Endothelial cell of umbilical vein (primary cell): ENCODE measurements around the gene MAP4K1. TPM values are rescaled to one million over a fixed set of nuclear protein-coding genes. Genes with fewer than 3 reads are reported as not detected.

Source experiments
- BruUV-seq: library from RNA; stranded (reverse); fragments of 400-500 nt; replicated peaks from 2 replicates; lab custom pipeline; 2021; lab: Mats Ljungman, UMichigan
- CTCF ChIA-PET: fragments of 300-600, 350-600 bp; sonication (Branson Sonifier 250); formaldehyde crosslinking; loops from one replicate; lab custom pipeline; 2021; ENCODE audit warnings: antibody characterized with exemption, inconsistent platforms; lab: Charles Lee
- POLR2A ChIA-PET: fragments of 300-600, 350-600 bp; sonication (Branson Sonifier 250); formaldehyde crosslinking; loops from one replicate; lab custom pipeline; 2021; ENCODE audit warnings: antibody characterized with exemption, inconsistent platforms; lab: Charles Lee
- DNase-seq: peaks from one replicate; pipeline ENCODE4 v3.0.0-alpha.2; 2011; ENCODE audit warnings: low read depth, low spot score
- FAIRE-seq: peaks from 2 replicates; lab custom pipeline; 2011; peaks lifted over from hg19 to GRCh38; lab: Jason Lieb, UNC
- H2AFZ ChIP-seq: 2 replicates; pipeline ENCODE4 v1.6.0; 2012; ENCODE audit warnings: low read depth, low read length, control low read depth, inconsistent platforms
- H3K27ac ChIP-seq: 2 replicates; pipeline ENCODE4 v1.5.1; 2011; ENCODE audit warnings: low read depth, mild to moderate bottlenecking, control low read depth, low read length, moderate library complexity; ENCODE audit not compliant: insufficient read depth
- H3K27me3 ChIP-seq, 2 experiments: 2 replicates each; pipeline versions ENCODE4 v1.6.0 to v1.6.1; 2011; ENCODE audit warnings: low read length in 2 of 2, mixed read lengths in 1 of 2; ENCODE audit not compliant: control insufficient read depth in 2 of 2, insufficient read depth in 2 of 2
- H3K36me3 ChIP-seq, 2 experiments: 2 replicates in 1 of 2; 3 replicates in 1 of 2; pipeline ENCODE4 v1.5.1; 2011; ENCODE audit warnings: low read length in 2 of 2, mild to moderate bottlenecking in 1 of 2, moderate library complexity in 1 of 2; ENCODE audit not compliant: control insufficient read depth in 2 of 2, insufficient read depth in 2 of 2; ENCODE audit errors: extremely low read depth in 1 of 2
- H3K4me1 ChIP-seq: 3 replicates; pipeline ENCODE4 v1.5.1; 2011; ENCODE audit warnings: mild to moderate bottlenecking, low read length; ENCODE audit not compliant: control insufficient read depth, insufficient read depth; ENCODE audit errors: extremely low read depth
- H3K4me2 ChIP-seq: 2 replicates; pipeline ENCODE4 v1.6.1; 2011; ENCODE audit warnings: low read length, control low read depth, mixed read lengths; ENCODE audit not compliant: insufficient read depth
- H3K4me3 ChIP-seq, 3 experiments: fragments of 200-600 bp in 1 of 3; sonication (generic), shearing (Covaris generic) in 1 of 3; replicated peaks in 1 of 3; 2 replicates each; pipeline ENCODE4 v1.5.1; 2011 to 2016; ENCODE audit warnings: control low read depth in 3 of 3, low read length in 3 of 3, mild to moderate bottlenecking in 2 of 3, inconsistent platforms in 1 of 3, low read depth in 1 of 3, moderate library complexity in 1 of 3; ENCODE audit not compliant: insufficient read depth in 1 of 3
- H3K79me2 ChIP-seq: 2 replicates; pipeline ENCODE4 v1.6.0; 2012; ENCODE audit warnings: low read length, inconsistent platforms; ENCODE audit not compliant: control insufficient read depth, insufficient read depth
- H3K9ac ChIP-seq: replicated peaks from 2 replicates; pipeline ENCODE3; 2011; ENCODE audit warnings: low read length, control low read depth; ENCODE audit not compliant: insufficient read depth; ENCODE audit errors: extremely low read depth
- H3K9me1 ChIP-seq: replicated peaks from 3 replicates; pipeline ENCODE4 v1.6.0; 2011; ENCODE audit warnings: mild to moderate bottlenecking, low read length; ENCODE audit not compliant: control insufficient read depth, insufficient read depth; ENCODE audit errors: extremely low read depth
- H3K9me3 ChIP-seq: replicated peaks from 2 replicates; pipeline ENCODE4 v1.5.1; 2012; ENCODE audit warnings: low read length, inconsistent platforms; ENCODE audit not compliant: control insufficient read depth, insufficient read depth
- H4K20me1 ChIP-seq: replicated peaks from 2 replicates; pipeline ENCODE3; 2011; ENCODE audit warnings: mild to moderate bottlenecking, low read length; ENCODE audit not compliant: control insufficient read depth, insufficient read depth; ENCODE audit errors: extremely low read depth
- EZH2 ChIP-seq: IDR thresholded peaks from 2 replicates; pipeline ENCODE4 v1.6.1; 2012; ENCODE audit warnings: borderline replicate concordance, low read depth, mild to moderate bottlenecking, moderate library complexity, low read length, inconsistent platforms; ENCODE audit not compliant: severe bottlenecking
- FOS ChIP-seq: IDR thresholded peaks from 2 replicates; pipeline ENCODE4 v1.6.1; 2011; ENCODE audit warnings: mild to moderate bottlenecking, low read length, moderate library complexity, borderline replicate concordance; ENCODE audit not compliant: insufficient read depth
- GATA2 ChIP-seq: IDR thresholded peaks from 2 replicates; pipeline ENCODE4 v1.7.0; 2011; ENCODE audit warnings: low read depth, mild to moderate bottlenecking, moderate library complexity, mixed read lengths, low read length; ENCODE audit not compliant: insufficient read length, insufficient read depth
- JUN ChIP-seq: IDR thresholded peaks from 2 replicates; pipeline ENCODE4 v1.6.1; 2011; ENCODE audit warnings: borderline replicate concordance, low read depth; ENCODE audit not compliant: insufficient read length, insufficient read depth
- MYC ChIP-seq: IDR thresholded peaks from one replicate; pipeline ENCODE4 v1.6.1; 2011; ENCODE audit warnings: mild to moderate bottlenecking, low read depth, low read length
- POLR2A ChIP-seq: IDR thresholded peaks from 2 replicates; pipeline ENCODE4 v1.6.1; 2012; ENCODE audit warnings: low read depth, mild to moderate bottlenecking, control low read depth, low read length
- POLR2AphosphoS5 ChIP-seq: IDR thresholded peaks from 2 replicates; pipeline ENCODE4 v1.6.1; 2012; ENCODE audit warnings: low read depth, mild to moderate bottlenecking, control low read depth, low read length, moderate library complexity; ENCODE audit not compliant: insufficient read depth
- dilution Hi-C: fragments of 300-500 bp; cut with MboI; formaldehyde crosslinking; loops from one replicate; pipeline ENCODE4 v1.15.0; 2019; ENCODE audit warnings: low sequenced_read_pairs; ENCODE audit not compliant: extremely low pct_ligation_motif_present
- intact Hi-C: fragments of 100-400 bp; cut with micrococcal nuclease; formaldehyde crosslinking; loops from one replicate; pipeline ENCODE4 v1.10.0; 2022
- polyA plus RNA-seq, 4 experiments: library from polyadenylated mRNA; depleted of rRNA in 3 of 4; stranded (reverse) in 3 of 4; unstranded in 1 of 4; fragments of >200 nt; gene quantifications; 2 replicates each; pipeline versions ENCODE4 v1.2.1 to v1.2.3, GENCODE V29; 2011 to 2012; ENCODE audit warnings: missing spikeins in 1 of 4
- total RNA-seq: library from RNA; stranded (reverse); gene quantifications from 2 replicates; pipeline ENCODE4 v1.2.3, GENCODE V29; 2021
- TF ChIP-seq, protein P1 (sequence below): IDR thresholded peaks from 2 replicates; pipeline ENCODE4 v1.6.1; 2011; ENCODE audit not compliant: insufficient read depth, insufficient read length
- TF ChIP-seq, protein P2 (sequence below), 2 donors: IDR thresholded peaks; 1 replicate in 1 of 2; 2 replicates in 1 of 2; pipeline ENCODE4 v1.5.1; 2011; ENCODE audit warnings: low read length in 2 of 2, mild to moderate bottlenecking in 2 of 2, moderate library complexity in 2 of 2, control low read depth in 1 of 2, inconsistent platforms in 1 of 2, low read depth in 1 of 2; ENCODE audit not compliant: insufficient read depth in 1 of 2; ENCODE audit errors: extremely low read depth in 1 of 2

The MAP4K1 gene
- total and polyA plus RNA-seq, 2 donors (not counting 3 experiments of a cell fraction or from before 2014, with no cell fraction given) = 0.12 to 1.6 TPM

GRCh38 chr19:38661136-38661535 lies 43.4 kb upstream of the MAP4K1 start:
- Histone ChIP-seq H4K20me1 (no peaks in the 10 kb centered on the region), H3K4me3 (no peak overlapping the region), H3K27me3 (no peaks in the 10 kb centered on the region), H3K9ac (no peak overlapping the region), H2AFZ (no peak overlapping the region), H3K9me3 (no peaks in the 10 kb centered on the region), H3K4me1 (peaks cover 72% of the 10 kb centered on the region), H3K27ac (no peak overlapping the region), H3K9me1 (no peaks in the 10 kb centered on the region), H3K4me2 (no peak overlapping the region), H3K79me2 (peaks cover 97% of the 10 kb centered on the region), H3K36me3 (peaks cover 0 to 3% of the 10 kb centered on the region in 2 experiments)
- CTCF ChIA-PET = interaction anchor here (0.6 to 1.4 kb wide), 3 partner anchors 10 to 20 kb away, joined by 3 to 5 read pairs (median 3); no protein-coding TSS in a partner anchor
- dilution Hi-C loops = no loop called here
- TF ChIP-seq EZH2 (no peak), GATA2 (no peak), POLR2AphosphoS5 (no peak), MYC (no peak), FOS (no peak), JUN (no peak), POLR2A (no peak)
- TF ChIP-seq, protein P1, sequence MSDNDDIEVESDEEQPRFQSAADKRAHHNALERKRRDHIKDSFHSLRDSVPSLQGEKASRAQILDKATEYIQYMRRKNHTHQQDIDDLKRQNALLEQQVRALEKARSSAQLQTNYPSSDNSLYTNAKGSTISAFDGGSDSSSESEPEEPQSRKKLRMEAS = no peak
- TF ChIP-seq, protein P2, sequence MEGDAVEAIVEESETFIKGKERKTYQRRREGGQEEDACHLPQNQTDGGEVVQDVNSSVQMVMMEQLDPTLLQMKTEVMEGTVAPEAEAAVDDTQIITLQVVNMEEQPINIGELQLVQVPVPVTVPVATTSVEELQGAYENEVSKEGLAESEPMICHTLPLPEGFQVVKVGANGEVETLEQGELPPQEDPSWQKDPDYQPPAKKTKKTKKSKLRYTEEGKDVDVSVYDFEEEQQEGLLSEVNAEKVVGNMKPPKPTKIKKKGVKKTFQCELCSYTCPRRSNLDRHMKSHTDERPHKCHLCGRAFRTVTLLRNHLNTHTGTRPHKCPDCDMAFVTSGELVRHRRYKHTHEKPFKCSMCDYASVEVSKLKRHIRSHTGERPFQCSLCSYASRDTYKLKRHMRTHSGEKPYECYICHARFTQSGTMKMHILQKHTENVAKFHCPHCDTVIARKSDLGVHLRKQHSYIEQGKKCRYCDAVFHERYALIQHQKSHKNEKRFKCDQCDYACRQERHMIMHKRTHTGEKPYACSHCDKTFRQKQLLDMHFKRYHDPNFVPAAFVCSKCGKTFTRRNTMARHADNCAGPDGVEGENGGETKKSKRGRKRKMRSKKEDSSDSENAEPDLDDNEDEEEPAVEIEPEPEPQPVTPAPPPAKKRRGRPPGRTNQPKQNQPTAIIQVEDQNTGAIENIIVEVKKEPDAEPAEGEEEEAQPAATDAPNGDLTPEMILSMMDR (IDR thresholded peaks at IDR 0.05; ENCODE audit: extremely low read depth in 1 of 2, insufficient read depth in 1 of 2, low read depth in 1 of 2, low read length in 2 of 2) = no peak
- DNase-seq (no peak), FAIRE-seq (no peak)
- POLR2A ChIA-PET = no interaction called here
- intact Hi-C loops = no loop called here
- BruUV-seq = no TSS peak
